ENCODE data around the gene RAB9B.

- no peak for TF ChIP-seq EP300 (IDR thresholded peaks at IDR 0.05)
- TF ChIP-seq, protein P1, sequence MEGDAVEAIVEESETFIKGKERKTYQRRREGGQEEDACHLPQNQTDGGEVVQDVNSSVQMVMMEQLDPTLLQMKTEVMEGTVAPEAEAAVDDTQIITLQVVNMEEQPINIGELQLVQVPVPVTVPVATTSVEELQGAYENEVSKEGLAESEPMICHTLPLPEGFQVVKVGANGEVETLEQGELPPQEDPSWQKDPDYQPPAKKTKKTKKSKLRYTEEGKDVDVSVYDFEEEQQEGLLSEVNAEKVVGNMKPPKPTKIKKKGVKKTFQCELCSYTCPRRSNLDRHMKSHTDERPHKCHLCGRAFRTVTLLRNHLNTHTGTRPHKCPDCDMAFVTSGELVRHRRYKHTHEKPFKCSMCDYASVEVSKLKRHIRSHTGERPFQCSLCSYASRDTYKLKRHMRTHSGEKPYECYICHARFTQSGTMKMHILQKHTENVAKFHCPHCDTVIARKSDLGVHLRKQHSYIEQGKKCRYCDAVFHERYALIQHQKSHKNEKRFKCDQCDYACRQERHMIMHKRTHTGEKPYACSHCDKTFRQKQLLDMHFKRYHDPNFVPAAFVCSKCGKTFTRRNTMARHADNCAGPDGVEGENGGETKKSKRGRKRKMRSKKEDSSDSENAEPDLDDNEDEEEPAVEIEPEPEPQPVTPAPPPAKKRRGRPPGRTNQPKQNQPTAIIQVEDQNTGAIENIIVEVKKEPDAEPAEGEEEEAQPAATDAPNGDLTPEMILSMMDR (IDR thresholded peaks at IDR 0.05): no peak
Measured at GRCh38 chrX:103830848-103831247, 1.2 kb downstream of the RAB9B start.

Measured in sigmoid colon (tissue), 4 donors.